ENCODE results near the gene CELF4.

The CELF4 gene

DNA sequence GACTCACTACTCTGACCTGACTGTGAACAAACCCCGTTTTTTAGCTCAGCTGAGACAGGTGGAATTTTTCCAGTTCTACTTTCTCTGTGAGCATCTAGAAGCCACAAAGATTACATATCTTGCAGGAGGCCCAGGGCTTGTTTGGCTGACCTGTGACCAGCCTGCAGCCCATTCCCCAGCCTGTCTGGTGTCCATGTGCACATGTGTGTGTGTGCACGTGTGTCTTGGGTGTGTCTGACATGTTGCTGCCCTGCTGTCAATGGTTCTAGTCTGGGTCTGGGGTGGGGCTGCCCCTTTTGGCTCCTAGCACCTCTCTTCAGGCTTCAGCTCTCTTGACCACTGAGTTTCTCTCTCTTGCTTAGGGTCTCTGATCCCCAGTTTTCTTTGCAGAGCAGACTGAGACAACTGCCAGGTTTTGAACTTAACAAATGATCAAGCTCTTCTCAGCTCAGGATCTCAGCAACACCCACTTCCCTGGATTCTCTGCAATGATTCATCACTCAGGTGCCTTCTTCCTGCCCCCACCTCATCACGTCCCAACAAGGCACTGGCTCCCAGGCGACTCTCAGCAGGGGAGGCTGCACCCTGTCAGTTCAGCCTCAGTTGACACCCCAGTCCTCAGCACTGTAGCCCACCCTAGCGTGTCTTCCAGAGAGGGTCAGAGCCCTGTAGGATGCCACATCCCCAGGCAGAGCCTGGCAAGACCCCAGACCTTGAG lies 130.3 kb downstream of the CELF4 start:
- no peak for DNase-seq

DNA sequence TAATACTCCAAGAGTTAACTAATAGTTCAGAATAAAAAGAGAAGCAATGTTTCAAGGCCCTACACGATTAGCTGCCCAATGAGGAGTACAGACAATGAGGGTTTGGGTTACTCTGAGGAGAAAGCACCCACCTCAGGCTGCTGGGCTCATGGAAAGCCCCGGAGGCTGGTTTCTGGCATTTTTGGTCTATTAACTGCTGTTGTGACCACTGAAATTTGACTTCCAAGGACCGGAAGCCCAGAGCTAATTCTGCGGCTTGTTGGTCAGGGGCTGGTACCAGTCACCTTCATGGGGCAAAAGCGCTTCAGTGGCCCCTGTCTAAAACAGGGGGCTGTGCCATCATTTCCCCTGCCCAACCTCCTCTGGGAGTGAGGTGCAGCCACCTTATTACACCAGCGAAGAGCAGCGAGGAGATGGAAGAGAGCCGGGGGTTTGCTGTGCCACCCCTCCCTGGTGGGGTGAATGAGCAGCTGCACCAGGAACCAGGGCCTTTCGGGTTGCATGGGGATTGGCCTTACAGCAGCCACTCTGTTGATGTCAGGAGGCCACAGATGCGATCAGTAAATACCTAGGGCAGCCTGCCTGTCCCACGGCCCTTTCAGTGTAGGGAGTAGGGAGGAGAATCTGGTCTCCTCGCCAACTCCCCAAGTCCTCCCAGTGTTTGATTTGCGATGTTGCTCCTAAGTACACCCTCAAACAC lies 131.3 kb downstream of the CELF4 start:
- DNase-seq: no peak

GRCh38 chr18:37432436-37433195 lies 133.0 kb downstream of the CELF4 start:
- DNase-seq: no peak

DNA sequence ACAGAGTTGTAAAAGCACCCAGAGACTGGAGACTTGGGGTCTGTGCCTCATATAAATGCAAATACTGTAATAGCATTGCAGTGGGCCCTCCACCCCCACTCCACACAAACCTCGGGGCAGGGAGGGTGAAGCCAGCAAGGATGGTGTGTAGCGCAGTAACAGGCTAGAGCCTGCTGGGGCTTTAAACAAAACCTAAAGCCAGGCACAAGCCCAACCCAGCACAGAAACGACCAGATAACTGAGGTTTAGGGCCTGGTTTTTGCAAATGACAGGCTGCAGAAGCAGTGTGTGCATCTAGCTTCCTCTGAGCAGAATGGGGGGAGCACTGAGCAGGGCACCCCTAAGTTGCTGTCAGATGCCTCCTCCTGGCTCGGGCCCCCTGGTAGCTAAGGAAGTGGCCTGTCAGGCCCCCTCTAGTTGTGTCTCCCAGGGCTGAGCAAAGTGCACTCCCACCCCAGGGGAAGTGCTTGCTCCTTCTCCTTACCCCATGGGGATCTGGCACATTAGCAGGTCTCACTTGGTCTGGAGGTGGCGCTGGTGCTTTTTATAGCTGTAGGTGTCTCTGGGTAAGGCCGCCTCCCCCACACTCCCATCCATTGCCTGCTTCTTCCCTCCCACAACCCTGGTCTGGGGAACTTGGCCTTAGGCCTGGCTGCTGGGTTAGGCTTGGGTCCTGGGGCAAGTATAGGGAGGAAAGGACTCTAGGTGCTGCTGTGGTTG lies 135.1 kb downstream of the CELF4 start:
- no peak for DNase-seq

- no peak for DNase-seq
These were observed 135.8 kb downstream of the CELF4 start for GRCh38 chr18:37429791-37430190.

- no peak for DNase-seq
These were observed 137.2 kb downstream of the CELF4 start for GRCh38 chr18:37428288-37428974.

DNA sequence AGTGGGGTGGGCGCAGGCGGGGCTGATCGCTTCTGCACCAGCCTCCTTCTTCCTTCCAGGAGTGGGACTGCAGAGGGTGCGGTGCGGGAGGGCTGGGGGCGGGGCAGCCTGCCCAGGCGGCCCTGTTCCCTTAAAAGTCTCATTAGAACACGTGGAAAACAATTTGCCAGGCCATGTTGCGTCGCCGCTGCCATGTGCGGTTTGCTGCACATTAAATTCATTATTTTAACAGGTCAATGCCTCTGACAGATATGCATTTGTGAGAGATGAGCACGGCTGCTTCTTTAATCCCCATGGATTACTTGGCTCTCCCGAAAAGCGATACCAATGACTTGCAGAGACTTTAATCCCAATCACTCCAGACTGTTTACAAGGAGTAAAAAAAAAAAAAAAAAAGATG lies 139.0 kb downstream of the CELF4 start:
- DNase-seq: no peak

DNA sequence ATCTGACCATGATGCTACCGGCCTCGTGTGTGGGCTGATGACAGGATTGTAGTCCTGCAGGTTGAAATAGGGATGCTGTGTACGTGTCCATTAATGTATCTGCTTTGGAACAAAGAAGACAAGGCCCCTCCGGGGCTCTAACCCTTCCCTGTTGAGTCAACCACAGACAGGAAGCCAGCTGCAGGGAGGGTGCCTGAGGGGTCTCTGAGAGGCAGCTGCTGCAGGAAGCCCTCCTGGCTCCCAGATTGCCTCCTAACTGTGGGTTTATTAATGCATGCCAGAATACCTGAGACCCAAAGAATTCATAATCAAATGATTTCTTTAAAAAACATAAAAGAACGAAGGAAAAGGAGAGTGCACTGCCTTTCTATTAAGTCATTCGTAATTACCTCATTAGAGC lies 140.4 kb downstream of the CELF4 start:
- DNase-seq: no peak

DNA sequence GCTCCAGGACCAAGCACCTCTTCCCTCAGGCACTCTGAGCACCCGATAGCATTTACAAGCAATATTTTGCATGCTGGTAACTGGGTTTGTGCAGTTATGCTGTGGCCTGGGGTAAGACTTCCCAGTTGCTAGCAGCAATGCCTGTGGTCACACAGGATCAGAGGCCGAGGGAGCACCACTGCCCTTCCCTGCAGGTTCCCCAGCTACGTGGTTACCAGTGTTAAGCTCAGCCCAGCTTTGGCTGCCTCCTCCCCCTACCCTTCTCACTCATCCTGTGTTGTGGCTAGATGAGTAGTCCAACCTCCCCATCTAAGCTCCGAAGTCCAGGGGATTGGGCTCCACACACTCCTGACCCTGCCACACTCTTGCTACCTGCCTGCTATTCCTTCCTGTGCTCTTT lies 141.1 kb downstream of the CELF4 start:
- no peak for DNase-seq

GRCh38 chr18:37422596-37422995 lies 143.0 kb downstream of the CELF4 start:
- no peak for DNase-seq

DNA sequence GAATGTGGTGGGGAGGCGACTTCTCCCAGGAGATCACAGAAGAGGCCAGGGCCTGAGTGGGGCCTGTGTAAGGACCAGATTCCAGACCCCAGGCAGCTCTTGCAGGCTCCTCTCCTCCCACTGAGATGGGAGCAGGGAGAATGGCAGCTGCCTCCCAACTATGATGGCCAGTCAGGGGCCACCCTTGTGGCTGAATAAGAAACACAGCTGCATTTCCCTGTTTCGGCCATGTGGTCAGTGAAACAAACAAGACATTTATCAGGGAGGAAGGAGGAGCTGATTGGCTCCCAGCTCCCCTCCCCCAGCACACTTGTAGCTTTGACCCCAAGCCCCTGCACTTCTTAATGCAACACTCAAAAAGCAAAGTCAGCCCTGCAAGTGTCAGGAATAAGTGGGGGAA lies 143.5 kb downstream of the CELF4 start:
- no peak for DNase-seq

GRCh38 chr18:37421341-37422077 lies 144.1 kb downstream of the CELF4 start:
- DNase-seq: no peak

GRCh38 chr18:37420315-37420880 lies 145.2 kb downstream of the CELF4 start:
- no peak for DNase-seq

DNA sequence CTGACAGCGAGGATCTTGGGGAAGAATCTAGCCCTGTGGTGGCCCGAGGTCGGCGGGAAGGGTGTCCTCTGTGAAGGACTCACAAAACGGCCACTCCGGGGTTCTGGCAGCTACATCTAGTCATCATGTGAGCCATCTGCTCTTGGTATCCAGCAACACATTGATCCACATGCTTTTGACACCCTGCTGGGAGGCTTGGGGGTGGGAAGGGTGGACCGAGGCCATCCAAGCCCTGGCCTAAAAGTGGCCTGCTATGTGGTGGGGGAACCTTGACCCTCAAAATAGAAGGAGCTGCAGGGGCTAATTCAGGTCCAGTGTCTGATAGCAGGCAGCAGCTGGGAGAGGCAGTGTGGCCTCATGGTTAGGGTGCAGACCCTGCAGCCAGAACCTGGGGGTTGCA lies 145.7 kb downstream of the CELF4 start:
- no peak for DNase-seq

GRCh38 chr18:37419315-37419714 lies 146.3 kb downstream of the CELF4 start:
- no peak for DNase-seq

GRCh38 chr18:37414816-37415215 lies 150.8 kb downstream of the CELF4 start:
- DNase-seq: no peak

DNA sequence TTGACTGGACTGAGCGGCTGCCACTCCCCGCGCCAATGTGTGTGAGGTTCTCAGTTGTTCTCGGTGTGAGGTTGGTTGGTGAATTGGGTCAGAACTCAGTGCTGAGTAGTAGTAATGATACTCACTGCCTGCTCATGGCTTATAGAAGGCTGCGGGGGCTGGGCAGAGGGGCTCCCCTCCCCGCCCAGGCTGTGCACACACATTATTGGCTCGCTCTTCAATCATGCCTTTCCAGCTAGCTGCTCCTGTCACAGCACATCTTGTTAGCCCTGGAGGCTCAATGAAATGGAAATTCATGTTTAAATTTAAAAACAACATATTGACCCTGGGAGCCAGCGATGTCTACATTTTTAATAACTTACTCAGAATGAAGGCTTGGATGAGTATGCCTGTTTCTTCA lies 152.8 kb downstream of the CELF4 start:
- no peak for DNase-seq

GRCh38 chr18:37412333-37412732 lies 153.3 kb downstream of the CELF4 start:
- DNase-seq: no peak

DNA sequence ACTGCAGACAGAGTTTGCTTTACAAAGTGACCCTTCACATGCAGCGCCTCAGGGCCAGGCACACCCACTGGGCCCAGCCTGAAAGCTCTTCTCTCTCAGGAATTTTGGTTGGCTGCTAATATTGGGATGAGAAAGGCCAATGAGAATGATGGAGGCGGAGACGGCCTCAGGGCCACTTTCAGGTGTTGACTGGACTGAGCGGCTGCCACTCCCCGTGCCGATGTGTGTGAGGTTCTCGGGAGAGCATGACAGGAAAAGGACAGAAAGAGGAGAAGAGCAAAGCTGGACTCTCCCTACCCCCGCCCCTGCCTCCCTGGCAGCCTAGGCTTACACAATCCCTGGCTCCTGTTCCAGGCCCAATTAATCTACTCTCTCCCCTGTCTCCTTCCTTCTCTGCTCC lies 155.7 kb downstream of the CELF4 start:
- DNase-seq: no peak

DNA sequence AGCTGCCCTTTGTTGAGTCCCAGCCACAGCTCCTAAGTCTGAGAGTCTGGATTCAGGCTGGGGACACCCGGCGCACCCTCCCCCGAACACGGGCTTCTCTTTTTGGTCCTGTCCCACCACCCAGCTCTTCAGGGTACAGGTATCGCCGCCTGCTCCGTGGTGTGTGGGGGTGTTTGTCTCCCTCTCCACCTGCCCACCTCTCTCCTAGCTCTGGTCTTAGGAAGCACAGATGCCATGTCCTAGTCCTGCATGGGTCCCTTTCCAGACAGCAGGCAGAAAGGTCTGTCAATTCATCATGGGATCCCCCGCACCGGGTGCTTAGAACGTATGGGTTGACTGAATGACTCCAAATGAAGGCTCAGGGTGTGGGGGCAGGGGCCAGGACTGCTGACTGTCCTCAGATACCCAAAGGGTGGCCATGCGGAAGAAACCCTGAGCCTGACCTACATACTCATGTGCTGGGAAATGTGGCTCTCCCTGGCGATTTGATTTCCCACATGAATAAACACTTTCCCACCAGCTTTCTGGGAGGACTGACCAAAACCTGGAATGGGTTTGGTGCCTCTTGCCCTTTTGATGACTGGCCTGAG lies 156.8 kb downstream of the CELF4 start:
- DNase-seq: no peak

- no peak for DNase-seq
These were observed 158.0 kb downstream of the CELF4 start for GRCh38 chr18:37407571-37407970.

Data from NCI-H1105 (cell line).